Dermis blood vessel endothelial cell (primary cell): Measurements from ENCODE around the gene DOCK1. TPM values are rescaled to one million over a fixed set of nuclear protein-coding genes. Genes with fewer than 3 reads are reported as not detected.
A peak's percentile ranks its signal among the peaks of the same experiment; 100 is the strongest.
"Not testable (repeated sequence)": the region's sequence is repeated elsewhere in the genome, so short reads cannot be mapped to it uniquely, and the experiment has no call there.

Source experiments
- DNase-seq: peaks from one replicate; pipeline ENCODE4 v3.0.0; 2010
- total RNA-seq: library from RNA; depleted of rRNA; stranded (reverse); fragments of >200 nt; gene quantifications from 2 replicates; pipeline ENCODE4 v1.2.3, GENCODE V29; 2014

Gene DOCK1
- total RNA-seq, 1 donor from 2014 or later, result 124 TPM

GRCh38 chr10:126903656-126904360, 1.4 kb upstream of the DOCK1 start:
- no peak for DNase-seq

DNA sequence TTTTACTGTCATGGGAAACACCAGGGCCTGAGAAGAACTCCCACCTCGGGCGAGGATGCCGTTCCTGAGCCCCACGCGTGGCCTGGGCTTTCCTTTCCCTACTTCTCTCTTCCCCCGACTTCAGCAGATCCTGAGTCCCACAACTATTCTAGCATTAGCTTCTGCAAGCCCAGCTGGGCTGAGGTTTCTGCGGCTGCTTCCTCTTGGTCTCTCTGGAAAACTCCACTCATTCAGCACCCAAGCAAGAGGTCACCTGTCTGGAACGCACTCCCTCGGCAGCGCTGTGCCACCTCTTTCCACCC, 761 bp upstream of the DOCK1 start:
- DNase-seq, result no peak

DNA sequence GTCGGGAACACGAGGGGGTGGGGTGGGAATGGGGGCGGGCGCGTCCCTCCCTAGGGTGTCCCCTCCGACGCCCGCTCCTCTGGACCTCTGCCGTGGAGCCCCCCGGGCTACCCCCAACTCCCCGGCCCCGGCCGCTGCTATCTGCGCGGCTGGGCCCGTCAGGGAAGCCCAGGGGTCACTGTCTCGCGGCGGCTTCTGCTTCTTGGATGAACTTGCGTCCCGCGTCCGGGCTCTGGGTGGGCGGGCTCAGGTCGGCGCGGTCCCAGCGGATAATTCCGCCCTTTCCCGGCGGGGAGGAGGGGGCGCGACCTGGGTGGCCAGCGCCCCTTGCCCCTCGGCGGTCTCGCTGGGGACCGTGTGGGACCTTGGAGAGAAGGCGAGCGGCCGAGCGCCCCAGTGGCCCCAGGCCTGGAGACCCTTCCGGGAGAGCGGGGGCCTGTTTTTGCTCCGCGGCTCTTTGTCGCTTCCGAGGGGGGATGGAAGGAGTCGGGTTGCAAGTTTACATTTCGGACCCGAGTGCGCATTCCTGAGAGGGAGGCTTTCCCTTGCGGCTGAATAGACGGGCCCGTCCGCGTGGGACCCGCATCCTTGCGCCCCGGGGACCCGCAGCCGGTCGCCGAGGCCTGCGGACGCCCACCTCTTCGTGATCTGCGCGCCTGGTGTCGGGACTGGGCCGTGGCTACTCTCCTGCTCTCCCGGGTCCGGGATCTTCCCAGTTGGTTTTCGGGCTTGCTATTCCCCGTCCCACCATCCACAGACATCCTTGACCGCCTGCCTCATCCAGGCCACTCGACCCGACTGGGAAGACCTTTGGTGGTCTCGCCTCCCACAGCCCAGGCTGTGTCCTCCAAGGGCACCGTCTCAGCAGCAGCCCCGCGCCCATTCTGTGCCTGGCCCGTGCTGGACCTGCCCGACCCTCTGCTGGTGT, 812 bp downstream of the DOCK1 start:
- DNase-seq, result peak; percentile 52

DNA sequence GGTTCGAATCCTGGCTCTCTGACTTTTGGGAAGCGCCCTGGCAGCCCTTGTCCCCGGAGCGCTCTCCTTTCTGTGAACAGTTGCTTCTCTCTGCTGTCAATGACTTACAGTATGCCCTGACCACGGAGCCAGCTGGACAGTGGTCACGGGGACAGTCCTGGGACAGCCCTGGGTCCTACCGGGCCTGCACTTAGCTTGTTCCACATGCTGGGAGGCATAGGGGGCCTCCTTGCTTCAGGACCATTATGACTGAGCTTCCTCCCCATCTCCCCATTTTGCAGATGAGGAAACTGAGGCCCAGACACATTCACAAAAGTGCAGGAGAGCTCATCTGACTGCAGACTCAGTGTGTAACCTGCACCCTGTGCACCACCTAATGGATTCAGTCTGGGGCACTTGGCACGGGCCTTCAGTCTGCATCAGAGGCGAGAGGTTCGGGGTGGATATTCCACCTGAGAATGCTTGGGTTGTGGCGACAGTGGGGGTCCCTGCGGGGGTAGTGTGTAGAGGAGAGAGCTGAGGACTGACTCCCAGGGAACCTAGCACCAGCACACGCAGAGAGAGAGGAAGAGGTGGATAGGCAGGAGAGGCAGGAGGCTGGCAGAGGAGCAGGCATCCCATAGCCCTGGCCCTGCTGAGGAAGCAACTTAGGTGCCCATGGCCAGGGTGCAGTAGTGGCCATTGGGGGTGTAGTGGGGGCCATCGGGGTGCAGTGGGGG, 1.6 kb downstream of the DOCK1 start:
- DNase-seq, result no peak

DNA sequence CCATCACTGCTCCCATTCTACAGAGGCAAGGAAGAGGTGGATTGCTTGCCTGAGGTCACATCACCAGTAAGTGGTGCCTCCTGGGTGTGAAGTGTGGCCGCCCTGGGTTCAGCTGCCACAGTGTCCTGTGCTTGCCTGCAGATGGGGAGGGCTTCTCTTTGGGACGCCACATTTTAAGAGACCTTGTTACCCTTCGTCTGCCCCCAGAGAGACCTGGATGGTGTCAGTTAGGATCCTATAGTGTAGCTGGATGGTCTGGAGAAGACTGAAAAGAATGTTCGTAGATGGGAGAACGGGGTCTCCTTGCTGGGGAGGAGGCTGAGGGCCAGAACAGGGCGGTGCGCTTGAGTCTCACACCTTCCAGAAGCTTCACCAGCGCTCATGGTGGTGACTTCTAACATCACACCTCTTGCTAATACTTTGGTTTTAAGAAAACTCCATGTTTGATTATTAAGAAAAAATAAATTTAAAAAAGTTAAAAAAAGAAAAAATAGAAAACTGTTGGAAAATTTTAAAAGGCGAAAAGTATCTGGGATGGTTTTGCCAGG, 2.3 kb downstream of the DOCK1 start:
- no peak for DNase-seq

DNA sequence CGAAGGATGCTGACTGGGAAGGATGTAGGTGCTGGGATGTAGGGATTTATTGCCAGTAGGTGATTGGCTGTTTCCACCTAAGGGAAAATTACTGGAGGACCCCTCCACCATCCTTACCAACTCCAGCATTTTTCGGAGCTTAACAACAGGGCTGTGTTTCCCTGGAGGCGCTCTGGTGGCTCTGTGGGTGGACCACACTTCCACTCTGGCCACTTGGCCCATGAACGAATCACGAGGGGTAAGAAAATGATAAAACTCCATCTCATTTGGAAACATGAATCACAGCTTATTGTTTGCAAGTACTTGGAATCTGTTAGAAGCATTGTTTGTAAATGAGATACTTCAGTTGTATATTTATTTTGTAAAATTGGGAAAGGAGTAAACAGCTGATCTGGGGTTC, 3.0 kb downstream of the DOCK1 start:
- no peak for DNase-seq

DNA sequence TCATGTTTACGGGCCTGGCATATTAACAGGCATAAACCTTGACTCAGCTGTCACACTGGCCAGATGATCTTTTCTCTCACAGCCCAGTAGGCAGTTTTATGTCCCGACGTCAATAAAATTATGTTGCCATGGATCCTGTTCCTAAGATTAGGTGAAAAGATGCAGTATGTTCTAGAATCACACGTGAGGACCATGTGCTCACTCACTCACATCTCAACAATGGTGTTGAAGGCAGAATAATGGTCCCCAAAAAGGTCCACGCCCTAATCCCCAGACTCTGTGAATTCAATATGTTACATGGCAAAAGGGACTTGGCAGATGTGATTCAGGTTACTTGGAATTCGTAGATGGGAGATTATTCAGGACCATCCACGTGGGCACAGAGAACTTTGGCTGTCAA, 3.5 kb downstream of the DOCK1 start:
- no peak for DNase-seq

GRCh38 chr10:126909147-126909546, 3.9 kb downstream of the DOCK1 start:
- no peak for DNase-seq

GRCh38 chr10:126910196-126910595, 5.0 kb downstream of the DOCK1 start:
- DNase-seq, result no peak

DNA sequence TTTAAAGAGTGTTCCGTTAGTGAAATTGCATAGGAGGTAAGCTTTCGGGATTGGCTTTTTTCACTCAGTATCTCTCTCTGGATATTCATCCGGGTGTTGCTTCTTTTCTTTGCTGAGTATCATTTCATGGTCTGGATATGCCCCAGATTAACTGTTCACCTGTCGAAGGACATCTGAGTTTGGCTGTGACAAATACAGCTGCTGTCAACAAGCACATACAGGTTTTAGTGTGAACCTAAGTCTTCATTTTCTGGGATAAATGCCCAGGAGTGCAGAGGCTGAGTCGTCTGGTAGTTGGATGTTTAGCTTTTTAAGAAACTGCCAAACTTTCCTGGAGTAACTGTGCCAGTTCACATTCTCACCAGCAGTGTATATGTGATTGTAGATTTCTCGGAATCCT, 5.6 kb downstream of the DOCK1 start:
- no peak for DNase-seq

DNA sequence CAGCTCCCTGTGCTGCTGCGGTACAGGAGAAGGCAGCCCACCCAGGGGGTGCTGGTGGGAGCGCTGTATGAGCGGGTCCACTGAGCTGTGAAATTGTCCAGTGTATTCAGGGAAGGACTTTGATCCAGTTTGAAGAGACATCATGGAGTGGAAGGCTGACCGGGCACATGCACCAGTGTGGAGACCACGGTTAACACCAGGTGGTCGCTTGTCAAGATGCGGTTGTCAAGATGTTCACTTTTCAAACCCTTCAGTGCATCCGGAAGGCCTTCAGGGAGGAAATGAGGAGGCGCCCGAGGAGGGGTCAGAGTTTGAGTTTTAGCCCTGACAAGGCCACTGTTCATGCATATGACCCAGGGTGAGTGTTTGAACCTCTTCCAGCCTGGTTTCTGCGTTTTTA, 6.1 kb downstream of the DOCK1 start:
- no peak for DNase-seq

- no peak for DNase-seq
Measured at GRCh38 chr10:126913316-126913715, 8.1 kb downstream of the DOCK1 start.

GRCh38 chr10:126914561-126914960, 9.3 kb downstream of the DOCK1 start:
- DNase-seq, result no peak

GRCh38 chr10:126916952-126917351, 11.7 kb downstream of the DOCK1 start:
- DNase-seq, result not testable (repeated sequence)

- no peak for DNase-seq
Measured at GRCh38 chr10:126917375-126917774, 12.1 kb downstream of the DOCK1 start.

GRCh38 chr10:126917975-126918908, 13.0 kb downstream of the DOCK1 start:
- DNase-seq, result no peak

- peak; percentile 32 for DNase-seq
Measured at GRCh38 chr10:126919426-126919825, 14.2 kb downstream of the DOCK1 start.

DNA sequence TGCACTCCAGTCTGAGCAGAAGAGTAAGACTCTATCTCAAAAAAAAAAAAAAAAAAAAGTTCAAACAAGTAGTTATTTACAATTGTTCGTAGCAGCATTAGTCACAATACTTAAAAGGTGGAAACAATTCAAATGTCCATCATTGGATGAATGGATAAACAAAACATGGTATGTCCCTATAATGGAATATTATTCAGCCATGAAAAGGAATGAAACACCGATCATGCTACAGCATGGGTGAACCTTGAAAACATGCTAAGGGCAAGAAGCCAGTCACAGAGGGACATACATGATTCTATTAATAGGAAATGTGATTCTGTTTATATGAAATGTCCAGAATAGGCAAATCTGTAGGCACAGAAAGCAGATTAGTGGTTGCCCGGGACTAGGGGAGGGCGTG, 15.9 kb downstream of the DOCK1 start:
- no peak for DNase-seq

GRCh38 chr10:126921974-126922525, 16.8 kb downstream of the DOCK1 start:
- DNase-seq, result peak; percentile 38

- no peak for DNase-seq
Measured at GRCh38 chr10:126924180-126924914, 19.1 kb downstream of the DOCK1 start.

- no peak for DNase-seq
Measured at GRCh38 chr10:126924915-126925300, 19.7 kb downstream of the DOCK1 start.
